SU-DHL-6 (cell line): ENCODE data around the gene TSGA10IP.

Experiments
- H2AFZ ChIP-seq: fragments of 200-600 bp; sonication (generic); 2 replicates; pipeline ENCODE4 v1.6.1; 2014; ENCODE audit warnings: low read depth, mild to moderate bottlenecking, moderate library complexity, mixed read lengths, antibody characterized with exemption, low read length; ENCODE audit not compliant: severe bottlenecking
- H3F3A ChIP-seq: fragments of 200-600 bp; shearing (Covaris generic); 2 replicates; pipeline ENCODE4 v1.6.0; 2016; ENCODE audit warnings: antibody characterized with exemption, mild to moderate bottlenecking; ENCODE audit not compliant: insufficient read depth
- H3K27ac ChIP-seq: fragments of 200-600 bp; sonication (generic); 2 replicates; pipeline ENCODE4 v1.5.1; 2016; ENCODE audit warnings: low read depth, mild to moderate bottlenecking, low read length, moderate library complexity, mixed read lengths
- H3K27me3 ChIP-seq: fragments of 200-600 bp; sonication (generic), shearing (Covaris generic); 2 replicates; pipeline ENCODE4 v1.6.0; 2014; ENCODE audit warnings: mild to moderate bottlenecking, low read length
- H3K36me3 ChIP-seq: fragments of 200-600 bp; sonication (generic); 2 replicates; pipeline ENCODE4 v1.6.1; 2014; ENCODE audit warnings: mild to moderate bottlenecking, low read length, mixed read lengths
- H3K4me2 ChIP-seq: fragments of 300-600, 200-600 bp; shearing (Covaris generic), sonication (generic); 2 replicates; pipeline ENCODE4 v1.6.0; 2014; ENCODE audit warnings: low read length, low read depth, mild to moderate bottlenecking; ENCODE audit not compliant: poor library complexity, severe bottlenecking
- H3K4me3 ChIP-seq: fragments of 200-600 bp; sonication (generic); 2 replicates; pipeline ENCODE4 v1.5.1; 2014; ENCODE audit warnings: antibody characterized with exemption, low read length, mild to moderate bottlenecking, mixed read lengths; ENCODE audit not compliant: insufficient read depth, poor library complexity, severe bottlenecking
- H3K79me2 ChIP-seq: fragments of 200-600 bp; sonication (generic); 2 replicates; pipeline ENCODE4 v1.6.1; 2014; ENCODE audit warnings: mild to moderate bottlenecking, low read length, moderate library complexity; ENCODE audit not compliant: insufficient read depth
- H3K9ac ChIP-seq: fragments of 200-600 bp; sonication (generic); 2 replicates; pipeline ENCODE4 v1.7.0; 2014; ENCODE audit warnings: mild to moderate bottlenecking, low read length
- H3K9me2 ChIP-seq: fragments of 200-600 bp; sonication (generic); replicated peaks from 2 replicates; pipeline ENCODE4 v1.6.1; 2014; ENCODE audit warnings: low read length; ENCODE audit not compliant: insufficient read depth
- H3K9me3 ChIP-seq: fragments of 200-600 bp; sonication (generic); 2 replicates; pipeline ENCODE4 v1.6.1; 2014; ENCODE audit warnings: low read length, mixed read lengths; ENCODE audit not compliant: insufficient read depth
- H4K20me1 ChIP-seq: fragments of 200-600 bp; sonication (generic); 2 replicates; pipeline ENCODE4 v1.6.1; 2014; ENCODE audit warnings: low read depth, mild to moderate bottlenecking, antibody characterized with exemption, low read length, moderate library complexity, mixed read lengths
- CTCF ChIP-seq: fragments of 200-600 bp; sonication (generic); IDR thresholded peaks from one replicate; pipeline ENCODE4 v1.5.1; 2017; ENCODE audit warnings: antibody characterized with exemption, mild to moderate bottlenecking, low read length, moderate library complexity; ENCODE audit not compliant: insufficient read depth, poor library complexity, severe bottlenecking
- EZH2phosphoT487 ChIP-seq: fragments of 200-600 bp; sonication (generic), shearing (Covaris generic); conservative IDR thresholded peaks from 2 replicates; pipeline ENCODE4 v1.6.1; 2018; ENCODE audit warnings: mild to moderate bottlenecking, antibody characterized with exemption, low read length, moderate library complexity, mixed read lengths

The TSGA10IP gene

DNA sequence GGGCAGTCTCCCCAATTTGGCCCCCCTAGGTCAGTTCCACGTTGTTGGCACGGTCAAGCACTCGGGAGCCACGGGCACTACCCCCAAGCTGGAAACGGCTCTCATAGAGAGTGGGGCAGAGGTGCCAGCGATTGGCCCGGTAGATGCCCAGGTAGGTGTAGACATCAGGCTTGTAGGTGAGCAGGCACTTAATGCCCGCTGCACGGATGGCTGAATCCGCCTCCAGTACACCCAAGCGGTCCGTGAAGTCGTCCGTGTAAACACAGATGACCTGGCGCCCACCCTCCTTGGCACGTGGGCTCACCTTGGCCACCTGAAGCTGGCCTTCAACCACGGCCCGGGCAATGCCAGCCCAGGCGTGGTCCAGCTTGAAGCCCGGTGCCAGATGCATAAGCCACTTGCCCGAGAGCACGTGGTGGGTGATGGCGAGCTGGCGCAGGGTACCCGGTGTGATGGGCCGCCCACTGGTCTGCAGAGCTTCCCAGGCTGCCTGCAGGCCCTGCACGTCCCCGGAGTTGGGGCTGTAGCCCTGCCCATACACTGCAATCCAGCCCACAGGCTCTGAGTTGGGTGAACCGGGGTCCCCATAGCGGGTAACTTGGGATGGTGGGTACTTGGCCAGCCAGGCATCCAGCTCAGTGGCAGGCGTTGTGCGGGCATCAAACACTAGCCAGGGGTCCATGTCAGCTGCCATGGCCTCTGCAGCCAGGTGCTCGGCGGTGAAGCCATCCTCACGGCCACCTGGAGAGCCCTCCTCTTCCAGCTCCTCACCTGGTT, 27.7 kb upstream of the TSGA10IP start:
- Histone ChIP-seq H3F3A (no peaks in the 10 kb centered on the region), H4K20me1 (no peaks in the 10 kb centered on the region), H3K36me3 (no peaks in the 10 kb centered on the region), H3K9ac (peak overlapping the region; percentile 76; the same call in 1 of the 2 replicates), H3K4me3 (peak overlapping the region; percentile 73), H3K79me2 (no peaks in the 10 kb centered on the region), H3K27ac (no peak overlapping the region), H3K4me2 (peak overlapping the region; percentile 87), H2AFZ (no peak overlapping the region), H3K27me3 (no peaks in the 10 kb centered on the region), H3K9me2 (no peaks in the 10 kb centered on the region), H3K9me3 (no peaks in the 10 kb centered on the region)
- TF ChIP-seq CTCF (no peak), EZH2phosphoT487 (no peak)

GRCh38 chr11:65918211-65919140, 26.8 kb upstream of the TSGA10IP start, which contains the start of gene C11orf68:
Gene C11orf68, minus strand, starts transcription at chr11:65919062. Its CDS starts 31 bp downstream, at chr11:65919031.
- TF ChIP-seq CTCF (no peak), EZH2phosphoT487 (no peak)
- H3K9me2 ChIP-seq, result no peaks in the 10 kb centered on the region
- peak within 1 kb of the TSS; percentile 87 for H3K4me2 ChIP-seq
- H3K27me3 ChIP-seq, result no peaks in the 10 kb centered on the region
- no peaks in the 10 kb centered on the region for H3F3A ChIP-seq
- H2AFZ ChIP-seq, result peak within 1 kb of the TSS; percentile 99
- H3K9ac ChIP-seq, result peak within 1 kb of the TSS; percentile 76
- H3K4me3 ChIP-seq, result peak within 1 kb of the TSS; percentile 84
- no peaks in the 10 kb centered on the region for H3K36me3 ChIP-seq
- peak within 1 kb of the TSS; percentile 38; the same call in 1 of the 2 replicates for H3K27ac ChIP-seq
- H4K20me1 ChIP-seq, result no peaks in the 10 kb centered on the region
- H3K79me2 ChIP-seq, result no peaks in the 10 kb centered on the region
- no peaks in the 10 kb centered on the region for H3K9me3 ChIP-seq

DNA sequence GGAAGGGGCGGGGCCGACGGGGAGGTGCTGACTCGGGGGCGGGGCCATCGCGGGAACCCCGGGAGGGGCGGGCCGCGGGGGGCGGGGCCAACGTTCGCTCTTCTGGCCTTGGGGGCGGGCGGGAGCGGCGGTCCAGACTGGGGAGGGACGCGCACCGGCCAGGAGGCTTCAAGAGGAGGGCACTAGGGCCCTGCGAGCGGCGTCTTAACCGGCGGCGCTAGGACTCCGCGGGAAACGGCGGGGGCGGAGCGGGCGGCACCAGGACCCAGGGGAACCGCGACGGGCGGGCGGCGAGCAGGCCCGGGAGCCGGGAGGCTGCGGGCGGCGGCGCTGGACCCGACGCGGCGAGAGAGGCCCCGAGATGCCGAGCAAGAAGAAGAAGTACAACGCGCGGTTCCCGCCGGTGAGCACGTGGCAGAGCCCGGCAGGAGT, 26.1 kb upstream of the TSGA10IP start, which contains the start of gene DRAP1:
Gene DRAP1, plus strand, starts transcription at position 286 of the 432 bp plus-strand sequence. Its CDS starts 76 bp downstream, at position 362.
- no peaks in the 10 kb centered on the region for H3K36me3 ChIP-seq
- no peaks in the 10 kb centered on the region for H3K9me2 ChIP-seq
- no peaks in the 10 kb centered on the region for H3F3A ChIP-seq
- no peaks in the 10 kb centered on the region for H3K79me2 ChIP-seq
- peak within 1 kb of the TSS; percentile 76 for H3K9ac ChIP-seq
- H4K20me1 ChIP-seq, result no peaks in the 10 kb centered on the region
- peak within 1 kb of the TSS; percentile 38; the same call in 1 of the 2 replicates for H3K27ac ChIP-seq
- peak within 1 kb of the TSS; percentile 84 for H3K4me3 ChIP-seq
- H2AFZ ChIP-seq, result peak within 1 kb of the TSS; percentile 99
- H3K9me3 ChIP-seq, result no peaks in the 10 kb centered on the region
- TF ChIP-seq EZH2phosphoT487 (no peak), CTCF (no peak)
- peak within 1 kb of the TSS; percentile 87 for H3K4me2 ChIP-seq
- H3K27me3 ChIP-seq, result no peaks in the 10 kb centered on the region
